ENCODE measurements around the gene GSTM5. TPM values are rescaled to one million over a fixed set of nuclear protein-coding genes. Genes with fewer than 3 reads are reported as not detected.

GSTM5 gene
- total RNA-seq, 3 donors from 2014 or later = 0.05 TPM; not detected in 2

GRCh38 chr1:109714661-109715372 is 2.8 kb downstream of the GSTM5 start:
- peaks cover 29% of the 10 kb centered on the region for H3K27me3 Mint-ChIP-seq (ENCODE audit: low read depth)
- no peaks in the 10 kb centered on the region for H3K9me3 Mint-ChIP-seq
- H3K4me1 Mint-ChIP-seq (ENCODE audit: low read depth) = no peaks in the 10 kb centered on the region

GRCh38 chr1:109716121-109716520 is 4.1 kb downstream of the GSTM5 start:
- Mint-ChIP-seq H3K4me3 (no peak overlapping the region), H3K27me3 (ENCODE audit: low read depth) (peaks cover 29% of the 10 kb centered on the region), H3K36me3 (ENCODE audit: insufficient read depth) (no peaks in the 10 kb centered on the region), H3K4me1 (ENCODE audit: low read depth) (no peaks in the 10 kb centered on the region), H3K9me3 (no peaks in the 10 kb centered on the region)
- no peak for ATAC-seq
- no peak for DNase-seq

More at GRCh38 chr1:109714661-109715372, 2.8 kb downstream of the GSTM5 start:
- ATAC-seq (no peak), DNase-seq (no peak)
- Mint-ChIP-seq H3K36me3 (ENCODE audit: insufficient read depth) (no peaks in the 10 kb centered on the region), H3K4me3 (no peak overlapping the region)

GRCh38 chr1:109716570-109717090 is 4.6 kb downstream of the GSTM5 start:
- H3K4me1 Mint-ChIP-seq (ENCODE audit: low read depth) = no peaks in the 10 kb centered on the region
- H3K4me3 Mint-ChIP-seq = no peak overlapping the region
- H3K9me3 Mint-ChIP-seq = no peaks in the 10 kb centered on the region
- ATAC-seq = no peak
- DNase-seq = no peak
- peaks cover 29% of the 10 kb centered on the region for H3K27me3 Mint-ChIP-seq (ENCODE audit: low read depth)
- no peaks in the 10 kb centered on the region for H3K36me3 Mint-ChIP-seq (ENCODE audit: insufficient read depth)

GRCh38 chr1:109717729-109718128 is 5.7 kb downstream of the GSTM5 start:
- Mint-ChIP-seq H3K9me3 (no peaks in the 10 kb centered on the region), H3K36me3 (ENCODE audit: insufficient read depth) (no peaks in the 10 kb centered on the region), H3K27me3 (ENCODE audit: low read depth) (peaks cover 20% of the 10 kb centered on the region), H3K4me3 (no peak overlapping the region), H3K4me1 (ENCODE audit: low read depth) (no peaks in the 10 kb centered on the region)
- DNase-seq (no peak), ATAC-seq (no peak)

- ATAC-seq = no peak
- Mint-ChIP-seq H3K9me3 (no peaks in the 10 kb centered on the region), H3K27me3 (ENCODE audit: low read depth) (peaks cover 17% of the 10 kb centered on the region), H3K36me3 (ENCODE audit: insufficient read depth) (no peaks in the 10 kb centered on the region), H3K4me1 (ENCODE audit: low read depth) (no peaks in the 10 kb centered on the region), H3K4me3 (no peak overlapping the region)
- DNase-seq = no peak
Measured at GRCh38 chr1:109718495-109718894, 6.4 kb downstream of the GSTM5 start.

GRCh38 chr1:109719337-109719837 is 7.3 kb downstream of the GSTM5 start:
- ATAC-seq = no peak
- H3K9me3 Mint-ChIP-seq = no peaks in the 10 kb centered on the region

GRCh38 chr1:109721042-109721441 is 9.0 kb downstream of the GSTM5 start:
- H3K36me3 Mint-ChIP-seq (ENCODE audit: insufficient read depth) = no peaks in the 10 kb centered on the region
- no peak overlapping the region for H3K4me3 Mint-ChIP-seq

More at GRCh38 chr1:109719337-109719837, 7.3 kb downstream of the GSTM5 start:
- no peak for DNase-seq
- no peak overlapping the region for H3K4me3 Mint-ChIP-seq
- no peaks in the 10 kb centered on the region for H3K36me3 Mint-ChIP-seq (ENCODE audit: insufficient read depth)
- H3K4me1 Mint-ChIP-seq (ENCODE audit: low read depth) = no peaks in the 10 kb centered on the region
- H3K27me3 Mint-ChIP-seq (ENCODE audit: low read depth) = peaks cover 8% of the 10 kb centered on the region

GRCh38 chr1:109721971-109722370 is 9.9 kb downstream of the GSTM5 start:
- no peaks in the 10 kb centered on the region for H3K9me3 Mint-ChIP-seq
- no peaks in the 10 kb centered on the region for H3K36me3 Mint-ChIP-seq (ENCODE audit: insufficient read depth)
- no peaks in the 10 kb centered on the region for H3K4me1 Mint-ChIP-seq (ENCODE audit: low read depth)
- H3K27me3 Mint-ChIP-seq (ENCODE audit: low read depth) = peaks cover 5% of the 10 kb centered on the region
- no peak overlapping the region for H3K4me3 Mint-ChIP-seq
- ATAC-seq (no peak), DNase-seq (no peak)

More at GRCh38 chr1:109721042-109721441, 9.0 kb downstream of the GSTM5 start:
- Mint-ChIP-seq H3K4me1 (ENCODE audit: low read depth) (no peaks in the 10 kb centered on the region), H3K27me3 (ENCODE audit: low read depth) (peaks cover 7% of the 10 kb centered on the region), H3K9me3 (no peaks in the 10 kb centered on the region)
- ATAC-seq = no peak
- no peak for DNase-seq

GRCh38 chr1:109722908-109723691 is 11.0 kb downstream of the GSTM5 start:
- H3K4me3 Mint-ChIP-seq = no peak overlapping the region
- H3K27me3 Mint-ChIP-seq (ENCODE audit: low read depth) = peaks cover 3% of the 10 kb centered on the region
- DNase-seq = no peak
- no peaks in the 10 kb centered on the region for H3K4me1 Mint-ChIP-seq (ENCODE audit: low read depth)
- no peaks in the 10 kb centered on the region for H3K9me3 Mint-ChIP-seq
- no peak for ATAC-seq
- no peaks in the 10 kb centered on the region for H3K36me3 Mint-ChIP-seq (ENCODE audit: insufficient read depth)

- H3K4me1 Mint-ChIP-seq (ENCODE audit: low read depth) = no peaks in the 10 kb centered on the region
- no peaks in the 10 kb centered on the region for H3K9me3 Mint-ChIP-seq
Measured at GRCh38 chr1:109724933-109725332, 12.9 kb downstream of the GSTM5 start.

GRCh38 chr1:109725510-109725909 is 13.5 kb downstream of the GSTM5 start:
- ATAC-seq = no peak
- Mint-ChIP-seq H3K9me3 (no peaks in the 10 kb centered on the region), H3K36me3 (ENCODE audit: insufficient read depth) (no peaks in the 10 kb centered on the region), H3K4me3 (no peak overlapping the region), H3K4me1 (ENCODE audit: low read depth) (no peaks in the 10 kb centered on the region), H3K27me3 (ENCODE audit: low read depth) (peaks cover 6% of the 10 kb centered on the region)
- no peak for DNase-seq

More at GRCh38 chr1:109724933-109725332, 12.9 kb downstream of the GSTM5 start:
- H3K27me3 Mint-ChIP-seq (ENCODE audit: low read depth) = peaks cover 6% of the 10 kb centered on the region
- DNase-seq (no peak), ATAC-seq (no peak)
- no peak overlapping the region for H3K4me3 Mint-ChIP-seq
- no peaks in the 10 kb centered on the region for H3K36me3 Mint-ChIP-seq (ENCODE audit: insufficient read depth)

GRCh38 chr1:109726007-109726406 is 14.0 kb downstream of the GSTM5 start:
- H3K4me1 Mint-ChIP-seq (ENCODE audit: low read depth) = no peaks in the 10 kb centered on the region

GRCh38 chr1:109726728-109727373 is 14.8 kb downstream of the GSTM5 start:
- H3K4me3 Mint-ChIP-seq = no peak overlapping the region
- no peak for ATAC-seq
- no peaks in the 10 kb centered on the region for H3K36me3 Mint-ChIP-seq (ENCODE audit: insufficient read depth)
- H3K9me3 Mint-ChIP-seq = no peaks in the 10 kb centered on the region
- DNase-seq = no peak
- no peaks in the 10 kb centered on the region for H3K4me1 Mint-ChIP-seq (ENCODE audit: low read depth)
- H3K27me3 Mint-ChIP-seq (ENCODE audit: low read depth) = peaks cover 6% of the 10 kb centered on the region

More at GRCh38 chr1:109726007-109726406, 14.0 kb downstream of the GSTM5 start:
- ATAC-seq (no peak), DNase-seq (no peak)
- H3K9me3 Mint-ChIP-seq = no peaks in the 10 kb centered on the region
- H3K4me3 Mint-ChIP-seq = no peak overlapping the region
- H3K36me3 Mint-ChIP-seq (ENCODE audit: insufficient read depth) = no peaks in the 10 kb centered on the region
- peaks cover 6% of the 10 kb centered on the region for H3K27me3 Mint-ChIP-seq (ENCODE audit: low read depth)

- Mint-ChIP-seq H3K9me3 (no peaks in the 10 kb centered on the region), H3K4me3 (no peak overlapping the region), H3K27me3 (ENCODE audit: low read depth) (peaks cover 6% of the 10 kb centered on the region), H3K36me3 (ENCODE audit: insufficient read depth) (no peaks in the 10 kb centered on the region), H3K4me1 (ENCODE audit: low read depth) (no peaks in the 10 kb centered on the region)
- no peak for DNase-seq
- no peak for ATAC-seq
Measured at GRCh38 chr1:109728870-109729269, 16.8 kb downstream of the GSTM5 start.
